ENCODE results near the gene CDR2.
"Not testable (repeated sequence)": the region's sequence is repeated elsewhere in the genome, so short reads cannot be mapped to it uniquely, and the experiment has no call there.

The CDR2 gene

GRCh38 chr16:22374311-22375116 lies at the start of gene CDR2:
Gene CDR2 (minus strand): TSS chr16:22374619. CDS start chr16:22374309, 310 bp downstream.
- TF ChIP-seq CTCF (IDR thresholded peaks at IDR 0.05; ENCODE audit: control extremely low read depth, extremely low read depth, low read depth, missing control alignments): no peak
- ChIA-PET CTCF (interaction anchor here (1.0 to 1.5 kb wide), 6 partner anchors 9 to 54 kb away, joined by 3 read pairs; no protein-coding TSS in a partner anchor), POLR2A (interaction anchor here (0.6 to 1.1 kb wide), 2 partner anchors 15 to 34 kb away, joined by 3 read pairs; no protein-coding TSS in a partner anchor)
- DNase-seq (ENCODE audit: extremely low spot score): peak; percentile 99

GRCh38 chr16:22423716-22424115 lies 49.3 kb upstream of the CDR2 start:
- no peak for TF ChIP-seq CTCF (IDR thresholded peaks at IDR 0.05; ENCODE audit: control extremely low read depth, extremely low read depth, low read depth, missing control alignments)
- ChIA-PET CTCF (no interaction called here), POLR2A (no interaction called here)
- no peak for DNase-seq (ENCODE audit: extremely low spot score)

GRCh38 chr16:22421136-22421535 lies 46.7 kb upstream of the CDR2 start:
- ChIA-PET CTCF (interaction anchor here (1.6 kb wide), 1 partner anchor 13 kb away, joined by 3 read pairs; no protein-coding TSS in a partner anchor), POLR2A (no interaction called here)
- TF ChIP-seq CTCF (IDR thresholded peaks at IDR 0.05; ENCODE audit: control extremely low read depth, extremely low read depth, low read depth, missing control alignments): no peak
- no peak for DNase-seq (ENCODE audit: extremely low spot score)

- ChIA-PET POLR2A (interaction anchor here (0.8 kb wide), 1 partner anchor 38 kb away, joined by 8 read pairs; no protein-coding TSS in a partner anchor), CTCF (interaction anchor here (1.6 kb wide), 1 partner anchor 13 kb away, joined by 3 read pairs; no protein-coding TSS in a partner anchor)
- no peak for DNase-seq (ENCODE audit: extremely low spot score)
- no peak for TF ChIP-seq CTCF (IDR thresholded peaks at IDR 0.05; ENCODE audit: control extremely low read depth, extremely low read depth, low read depth, missing control alignments)
These were observed 46.3 kb upstream of the CDR2 start for GRCh38 chr16:22420606-22421135.

GRCh38 chr16:22419908-22420307 lies 45.5 kb upstream of the CDR2 start:
- ChIA-PET POLR2A (interaction anchor here (0.8 kb wide), 1 partner anchor 37 kb away, joined by 8 read pairs; no protein-coding TSS in a partner anchor), CTCF (interaction anchor here (1.6 kb wide), 1 partner anchor 12 kb away, joined by 3 read pairs; no protein-coding TSS in a partner anchor)
- no peak for DNase-seq (ENCODE audit: extremely low spot score)
- no peak for TF ChIP-seq CTCF (IDR thresholded peaks at IDR 0.05; ENCODE audit: control extremely low read depth, extremely low read depth, low read depth, missing control alignments)

GRCh38 chr16:22418826-22419225 lies 44.4 kb upstream of the CDR2 start:
- DNase-seq (ENCODE audit: extremely low spot score): no peak
- ChIA-PET CTCF (interaction anchor here (1.3 kb wide), 1 partner anchor 11 kb away, joined by 3 read pairs; no protein-coding TSS in a partner anchor), POLR2A (no interaction called here)
- TF ChIP-seq CTCF (IDR thresholded peaks at IDR 0.05; ENCODE audit: control extremely low read depth, extremely low read depth, low read depth, missing control alignments): no peak

GRCh38 chr16:22417798-22418197 lies 43.4 kb upstream of the CDR2 start:
- DNase-seq (ENCODE audit: extremely low spot score); POLR2A ChIA-PET: not testable (repeated sequence)
- CTCF ChIA-PET: interaction anchor here (1.3 kb wide), 1 partner anchor 10 kb away, joined by 3 read pairs; no protein-coding TSS in a partner anchor

Measured in GM10248 (cell line).